WTC11 (cell line): ENCODE results near the gene NECTIN1. TPM values are rescaled to one million over a fixed set of nuclear protein-coding genes. Genes with fewer than 3 reads are reported as not detected.

ENCODE experiments used
- ATAC-seq: fragments of 200-7000 bp; cut with Tn5 transposase; 2 replicates; pipeline ENCODE4 v1.10.0; 2021; ENCODE audit warnings: mild to moderate bottlenecking, moderate library complexity
- CTCF ChIA-PET: fragments of 300-600 bp; sonication (Branson Sonifier 250); formaldehyde crosslinking; loops from one replicate; lab custom pipeline; 2021; ENCODE audit warnings: antibody characterized with exemption; lab: Charles Lee
- POLR2A ChIA-PET: fragments of 350-600 bp; sonication (Branson Sonifier 250); formaldehyde crosslinking; loops from one replicate; lab custom pipeline; 2021; ENCODE audit warnings: antibody characterized with exemption; lab: Charles Lee
- DNase-seq: peaks from one replicate; pipeline ENCODE4 v3.0.0; 2021; ENCODE audit warnings: low spot score
- H3K27ac Mint-ChIP-seq: 2 replicates; pipeline ENCODE4 v1.8.0; 2021; ENCODE audit warnings: mixed read lengths
- H3K27me3 Mint-ChIP-seq: 2 replicates; pipeline ENCODE4 v1.8.0; 2021; ENCODE audit warnings: low read depth, mild to moderate bottlenecking, moderate library complexity, mixed read lengths
- H3K36me3 Mint-ChIP-seq: 2 replicates; pipeline ENCODE4 v1.8.0; 2021; ENCODE audit warnings: mixed read lengths
- H3K4me1 Mint-ChIP-seq: 2 replicates; pipeline ENCODE4 v1.8.0; 2022; ENCODE audit warnings: mixed read lengths
- H3K4me3 Mint-ChIP-seq: 2 replicates; pipeline ENCODE4 v1.8.0; 2021; ENCODE audit warnings: mild to moderate bottlenecking, moderate library complexity, mixed read lengths
- H3K9me3 Mint-ChIP-seq: 2 replicates; pipeline ENCODE4 v1.8.0; 2021; ENCODE audit warnings: mixed read lengths
- AFF4 ChIP-seq: sonication (generic); formaldehyde crosslinking; IDR thresholded peaks from 2 replicates; pipeline ENCODE4 v1.8.1; 2023; ENCODE audit warnings: mild to moderate bottlenecking, missing genetic modification reagents, borderline replicate concordance
- ATF3 ChIP-seq: sonication (generic); formaldehyde crosslinking; conservative IDR thresholded peaks from 2 replicates; pipeline ENCODE4 v1.8.1; 2022; ENCODE audit warnings: mild to moderate bottlenecking, missing genetic modification reagents
- CREB1 ChIP-seq: sonication (generic); formaldehyde crosslinking; IDR thresholded peaks from 2 replicates; pipeline ENCODE4 v1.8.0; 2023; ENCODE audit warnings: mild to moderate bottlenecking, missing genetic modification reagents
- E2F5 ChIP-seq: sonication (generic); formaldehyde crosslinking; IDR thresholded peaks from 2 replicates; pipeline ENCODE4 v1.8.1; 2022; ENCODE audit warnings: mild to moderate bottlenecking, moderate library complexity, missing genetic modification reagents
- ELF4 ChIP-seq: sonication (generic); formaldehyde crosslinking; IDR thresholded peaks from 2 replicates; pipeline ENCODE4 v1.8.1; 2022; ENCODE audit warnings: low read depth, mild to moderate bottlenecking, moderate library complexity, missing genetic modification reagents
- FOXK1 ChIP-seq: sonication (generic); formaldehyde crosslinking; IDR thresholded peaks from 2 replicates; pipeline ENCODE4 v1.8.0; 2022; ENCODE audit warnings: mild to moderate bottlenecking, moderate library complexity, missing genetic modification reagents
- HMGXB4 ChIP-seq: sonication (generic); formaldehyde crosslinking; IDR thresholded peaks from 2 replicates; pipeline ENCODE4 v1.8.1; 2023; ENCODE audit warnings: mild to moderate bottlenecking, moderate library complexity, missing genetic modification reagents
- IRF2 ChIP-seq: sonication (generic); formaldehyde crosslinking; IDR thresholded peaks from 2 replicates; pipeline ENCODE4 v1.8.0; 2022; ENCODE audit warnings: low read depth, missing genetic modification reagents, borderline replicate concordance
- MYBL2 ChIP-seq: sonication (generic); formaldehyde crosslinking; IDR thresholded peaks from 2 replicates; pipeline ENCODE4 v1.8.1; 2023; ENCODE audit warnings: mild to moderate bottlenecking, moderate library complexity, missing genetic modification reagents
- NR1H2 ChIP-seq: sonication (generic); formaldehyde crosslinking; IDR thresholded peaks from 2 replicates; pipeline ENCODE4 v1.9.0; 2021; ENCODE audit warnings: mild to moderate bottlenecking, moderate library complexity, missing genetic modification reagents
- NR2C2 ChIP-seq: sonication (generic); formaldehyde crosslinking; IDR thresholded peaks from 2 replicates; pipeline ENCODE4 v1.8.0; 2022; ENCODE audit warnings: mild to moderate bottlenecking, missing genetic modification reagents
- RORB ChIP-seq: fragments of 250-450 bp; sonication (Bioruptor Pico); IDR thresholded peaks from 2 replicates; pipeline ENCODE4 v1.9.0; 2021; ENCODE audit warnings: mild to moderate bottlenecking
- SMAD3 ChIP-seq: sonication (generic); formaldehyde crosslinking; IDR thresholded peaks from 2 replicates; pipeline ENCODE4 v1.8.0; 2022; ENCODE audit warnings: missing genetic modification reagents, mild to moderate bottlenecking, borderline replicate concordance
- SOX15 ChIP-seq: fragments of 250-450 bp; sonication (Bioruptor Pico); IDR thresholded peaks from 2 replicates; pipeline ENCODE4 v1.9.0; 2021; ENCODE audit warnings: mild to moderate bottlenecking
- TEAD4 ChIP-seq: sonication (generic); formaldehyde crosslinking; IDR thresholded peaks from 2 replicates; pipeline ENCODE4 v1.8.0; 2022; ENCODE audit warnings: mild to moderate bottlenecking, missing genetic modification reagents
- ZBTB43 ChIP-seq: sonication (generic); formaldehyde crosslinking; IDR thresholded peaks from 2 replicates; pipeline ENCODE4 v1.8.1; 2023; ENCODE audit warnings: mild to moderate bottlenecking, missing genetic modification reagents
- ZNF121 ChIP-seq: sonication (generic); formaldehyde crosslinking; IDR thresholded peaks from 2 replicates; pipeline ENCODE4 v1.8.0; 2023; ENCODE audit warnings: missing genetic modification reagents
- ZNF138 ChIP-seq: sonication (generic); formaldehyde crosslinking; conservative IDR thresholded peaks from 2 replicates; pipeline ENCODE4 v1.8.1; 2022; ENCODE audit warnings: mild to moderate bottlenecking, moderate library complexity, missing genetic modification reagents
- ZNF263 ChIP-seq: sonication (generic); formaldehyde crosslinking; IDR thresholded peaks from 2 replicates; pipeline ENCODE4 v1.8.1; 2022; ENCODE audit warnings: low read depth, mild to moderate bottlenecking, moderate library complexity, missing genetic modification reagents
- ZNF396 ChIP-seq: fragments of 250-450 bp; sonication (Bioruptor Pico); IDR thresholded peaks from 2 replicates; pipeline ENCODE4 v1.8.0; 2021; ENCODE audit warnings: mild to moderate bottlenecking, moderate library complexity, borderline replicate concordance
- total RNA-seq: library from RNA; stranded (reverse); gene quantifications from 3 replicates; pipeline ENCODE4 v1.2.3, GENCODE V29; 2021
- TF ChIP-seq, protein P1 (sequence below): sonication (generic); formaldehyde crosslinking; IDR thresholded peaks from 2 replicates; pipeline ENCODE4 v1.8.1; 2022; ENCODE audit warnings: missing genetic modification reagents, borderline replicate concordance
- TF ChIP-seq, protein P2 (sequence below): sonication (generic); formaldehyde crosslinking; IDR thresholded peaks from 2 replicates; pipeline ENCODE4 v1.8.1; 2022; ENCODE audit warnings: low read depth, missing genetic modification reagents, borderline replicate concordance

NECTIN1 gene
- total RNA-seq, 1 experiment from 2014 or later = 86.2 TPM

DNA sequence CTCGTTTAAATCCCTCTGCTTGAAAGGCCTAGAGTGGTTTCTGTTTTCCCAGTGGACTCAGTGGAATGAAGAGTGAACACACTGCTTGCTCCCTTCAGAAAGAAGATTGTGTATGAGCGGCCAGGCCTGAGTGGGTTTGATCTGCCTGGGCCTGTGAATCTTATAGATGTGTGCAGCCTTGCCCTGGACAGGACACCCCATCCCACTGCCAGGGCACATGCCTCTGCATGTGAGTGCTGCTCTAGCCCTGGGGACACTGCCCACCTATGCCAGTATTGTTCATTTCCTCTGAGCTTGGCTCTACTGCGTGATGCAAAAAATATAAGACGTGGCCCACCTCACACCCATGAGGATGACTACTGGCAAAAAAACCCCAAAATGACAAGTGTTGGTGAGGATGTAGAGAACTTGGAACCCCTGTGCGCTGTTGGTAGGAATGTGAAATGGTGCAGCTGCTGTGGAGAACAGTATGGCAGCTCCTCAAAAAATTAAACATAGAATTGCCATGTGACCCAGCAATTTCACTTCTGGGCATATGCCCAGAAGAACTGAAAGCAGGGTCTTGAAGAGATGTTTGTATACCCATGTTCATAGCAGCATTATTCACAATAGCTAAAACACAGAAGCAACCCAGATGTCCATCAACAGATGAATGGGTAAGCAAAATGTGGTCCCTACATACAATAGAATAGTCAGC is 27.3 kb upstream of the NECTIN1 start:
- no peaks in the 10 kb centered on the region for H3K9me3 Mint-ChIP-seq
- ChIA-PET POLR2A (no interaction called here), CTCF (interaction anchor here (1.9 to 2.1 kb wide), 2 partner anchors 27 to 35 kb away, joined by 6 to 7 read pairs; partner anchors contain the start of gene NECTIN1)
- H3K27ac Mint-ChIP-seq = no peak overlapping the region
- H3K4me1 Mint-ChIP-seq = peaks cover 17% of the 10 kb centered on the region
- no peak overlapping the region for H3K4me3 Mint-ChIP-seq
- no peak for DNase-seq
- no peak for ATAC-seq
- peaks cover 3% of the 10 kb centered on the region; the same call in 1 of the 2 replicates for H3K27me3 Mint-ChIP-seq
- TF ChIP-seq NR2C2 (no peak), IRF2 (no peak), SMAD3 (CRISPR knock-in tag) (no peak), E2F5 (CRISPR knock-in tag) (no peak), ZNF138 (CRISPR knock-in tag) (no peak), ZNF396 (CRISPR knock-in tag) (no peak), CREB1 (no peak)
- TF ChIP-seq, all 79 proteins: peak for 0
- H3K36me3 Mint-ChIP-seq = no peaks in the 10 kb centered on the region

- CTCF ChIA-PET = interaction anchor here (1.2 to 1.9 kb wide), 2 partner anchors 26 to 548 kb away, joined by 3 to 6 read pairs; partner anchors contain the start of gene NECTIN1
- ATAC-seq (peak; percentile 63), DNase-seq (no peak)
- POLR2A ChIA-PET = interaction anchor here (0.6 kb wide), 1 partner anchor 472 kb away, joined by 3 read pairs; no protein-coding TSS in a partner anchor
- Mint-ChIP-seq H3K36me3 (no peaks in the 10 kb centered on the region), H3K4me1 (peaks cover 17% of the 10 kb centered on the region), H3K9me3 (no peaks in the 10 kb centered on the region), H3K4me3 (no peak overlapping the region), H3K27me3 (peaks cover 3% of the 10 kb centered on the region; the same call in 1 of the 2 replicates), H3K27ac (no peak overlapping the region)
- TF ChIP-seq TEAD4 (CRISPR knock-in tag) (no peak), SMAD3 (CRISPR knock-in tag) (no peak), NR1H2 (CRISPR knock-in tag) (no peak), FOXK1 (CRISPR knock-in tag) (no peak), ZNF263 (CRISPR knock-in tag) (no peak), RORB (CRISPR knock-in tag) (no peak), SOX15 (CRISPR knock-in tag) (no peak), AFF4 (CRISPR knock-in tag) (no peak), MYBL2 (CRISPR knock-in tag) (no peak), ELF4 (CRISPR knock-in tag) (no peak), ZBTB43 (CRISPR knock-in tag) (no peak), HMGXB4 (CRISPR knock-in tag) (no peak), ATF3 (CRISPR knock-in tag) (no peak), ZNF121 (no peak)
- TF ChIP-seq, protein P1, sequence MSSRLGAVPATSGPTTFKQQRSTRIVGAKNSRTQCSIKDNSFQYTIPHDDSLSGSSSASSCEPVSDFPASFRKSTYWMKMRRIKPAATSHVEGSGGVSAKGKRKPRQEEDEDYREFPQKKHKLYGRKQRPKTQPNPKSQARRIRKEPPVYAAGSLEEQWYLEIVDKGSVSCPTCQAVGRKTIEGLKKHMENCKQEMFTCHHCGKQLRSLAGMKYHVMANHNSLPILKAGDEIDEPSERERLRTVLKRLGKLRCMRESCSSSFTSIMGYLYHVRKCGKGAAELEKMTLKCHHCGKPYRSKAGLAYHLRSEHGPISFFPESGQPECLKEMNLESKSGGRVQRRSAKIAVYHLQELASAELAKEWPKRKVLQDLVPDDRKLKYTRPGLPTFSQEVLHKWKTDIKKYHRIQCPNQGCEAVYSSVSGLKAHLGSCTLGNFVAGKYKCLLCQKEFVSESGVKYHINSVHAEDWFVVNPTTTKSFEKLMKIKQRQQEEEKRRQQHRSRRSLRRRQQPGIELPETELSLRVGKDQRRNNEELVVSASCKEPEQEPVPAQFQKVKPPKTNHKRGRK (CRISPR knock-in tag) = no peak
- TF ChIP-seq, protein P2, sequence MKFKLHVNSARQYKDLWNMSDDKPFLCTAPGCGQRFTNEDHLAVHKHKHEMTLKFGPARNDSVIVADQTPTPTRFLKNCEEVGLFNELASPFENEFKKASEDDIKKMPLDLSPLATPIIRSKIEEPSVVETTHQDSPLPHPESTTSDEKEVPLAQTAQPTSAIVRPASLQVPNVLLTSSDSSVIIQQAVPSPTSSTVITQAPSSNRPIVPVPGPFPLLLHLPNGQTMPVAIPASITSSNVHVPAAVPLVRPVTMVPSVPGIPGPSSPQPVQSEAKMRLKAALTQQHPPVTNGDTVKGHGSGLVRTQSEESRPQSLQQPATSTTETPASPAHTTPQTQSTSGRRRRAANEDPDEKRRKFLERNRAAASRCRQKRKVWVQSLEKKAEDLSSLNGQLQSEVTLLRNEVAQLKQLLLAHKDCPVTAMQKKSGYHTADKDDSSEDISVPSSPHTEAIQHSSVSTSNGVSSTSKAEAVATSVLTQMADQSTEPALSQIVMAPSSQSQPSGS = no peak
These were observed 26.5 kb upstream of the NECTIN1 start for GRCh38 chr11:119755356-119756071.
